ENCODE measurements around the gene L3MBTL3.

- TF ChIP-seq CSRNP3 (CRISPR knock-in tag; IDR thresholded peaks at IDR 0.05) (no peak), PATZ1 (CRISPR knock-in tag; IDR thresholded peaks at IDR 0.05; ENCODE audit: borderline replicate concordance) (no peak), TCF4 (CRISPR knock-in tag; IDR thresholded peaks at IDR 0.05; ENCODE audit: borderline replicate concordance) (no peak), ISL1 (CRISPR knock-in tag; IDR thresholded peaks at IDR 0.05) (no peak), TOX (CRISPR knock-in tag; IDR thresholded peaks at IDR 0.05; ENCODE audit: borderline replicate concordance) (no peak), ZFP30 (CRISPR knock-in tag; IDR thresholded peaks at IDR 0.05) (no peak), GLIS3 (CRISPR knock-in tag; IDR thresholded peaks at IDR 0.05) (no peak), OSR1 (CRISPR knock-in tag; IDR thresholded peaks at IDR 0.05) (no peak)
Observed at GRCh38 chr6:130090796-130091195, 72.4 kb downstream of the L3MBTL3 start.
